Breast epithelium (tissue), 4 donors: ENCODE data around the gene AMOTL1. TPM values are rescaled to one million over a fixed set of nuclear protein-coding genes. Genes with fewer than 3 reads are reported as not detected.
A peak's percentile ranks its signal among the peaks of the same experiment; 100 is the strongest.

ENCODE experiments used
- DNase-seq, 2 donors: peaks; one replicate each; pipeline ENCODE4 v3.0.0-alpha.2; 2019; ENCODE audit warnings: low spot score in 2 of 2
- H3K27ac ChIP-seq, 2 donors: fragments of 200-600 bp; sonication (generic) in 1 of 2; one replicate each; pipeline ENCODE4 v1.5.1; 2016 to 2019; ENCODE audit warnings: mild to moderate bottlenecking in 1 of 2
- H3K27me3 ChIP-seq, 2 donors: fragments of 200-600 bp; sonication (generic) in 1 of 2; one replicate each; pipeline versions ENCODE4 v1.5.1 to v1.6.0; 2017 to 2019; ENCODE audit warnings: control low read depth in 1 of 2, mild to moderate bottlenecking in 1 of 2
- H3K36me3 ChIP-seq: fragments of 200-600 bp; one replicate; pipeline ENCODE4 v1.5.1; 2019
- H3K4me1 ChIP-seq, 2 donors: fragments of 200-600 bp; sonication (generic); one replicate each; pipeline ENCODE4 v1.5.1; 2016 to 2019; ENCODE audit warnings: control low read depth in 1 of 2
- H3K4me3 ChIP-seq, 3 donors: fragments of 200-600 bp; sonication (generic); 1 replicate in 2 of 3; 2 replicates in 1 of 3; pipeline ENCODE4 v1.5.1; 2016 to 2019; ENCODE audit warnings: mild to moderate bottlenecking in 3 of 3, moderate library complexity in 2 of 3
- H3K9me3 ChIP-seq, 2 donors: fragments of 200-600 bp; sonication (generic) in 1 of 2; one replicate each; pipeline ENCODE4 v1.5.1; 2016 to 2019; ENCODE audit warnings: control low read depth in 1 of 2
- CTCF ChIP-seq, 3 donors: fragments of 450-650 bp; IDR thresholded peaks; one replicate each; pipeline ENCODE4 v1.5.1; 2016 to 2017; ENCODE audit warnings: antibody characterized with exemption in 3 of 3, mild to moderate bottlenecking in 3 of 3, moderate library complexity in 3 of 3
- POLR2A ChIP-seq: fragments of 450-650 bp; IDR thresholded peaks from one replicate; pipeline ENCODE4 v1.6.1; 2016; ENCODE audit warnings: antibody characterized with exemption, mild to moderate bottlenecking, moderate library complexity
- POLR2AphosphoS5 ChIP-seq, 3 donors: sonication (generic); formaldehyde crosslinking; IDR thresholded peaks; one replicate each; pipeline ENCODE4 v1.6.1; 2017; ENCODE audit warnings: antibody characterized with exemption in 3 of 3
- intact Hi-C: fragments of 100-400 bp; cut with DNase I; formaldehyde crosslinking; loops from one replicate; pipeline ENCODE4 v1.15.1; 2023; ENCODE audit warnings: low total_unique reads
- total RNA-seq, 3 donors: library from RNA; depleted of rRNA; stranded (reverse); fragments of >200 nt; gene quantifications; one replicate each; pipeline ENCODE4 v1.1.0, GENCODE V29; 2016

Gene AMOTL1
- total RNA-seq, 3 donors from 2014 or later: 35.5 to 41.4 (median 39.0) TPM

- Histone ChIP-seq H3K36me3 (no peaks in the 10 kb centered on the region), H3K9me3 (no peaks in the 10 kb centered on the region), H3K27ac (no peak overlapping the region), H3K4me1 (peaks cover 0 to 2% of the 10 kb centered on the region in 2 donors), H3K27me3 (no peaks in the 10 kb centered on the region), H3K4me3 (no peak overlapping the region)
- TF ChIP-seq POLR2A (no peak), CTCF (IDR thresholded peaks at IDR 0.05) (no peak), POLR2AphosphoS5 (IDR thresholded peaks at IDR 0.05) (no peak)
- intact Hi-C loops: no loop called here
- DNase-seq: no peak
These were observed 13.7 kb downstream of the AMOTL1 start for GRCh38 chr11:94781837-94782236.

GRCh38 chr11:94782446-94782845 is 14.3 kb downstream of the AMOTL1 start:
- Histone ChIP-seq H3K9me3 (no peaks in the 10 kb centered on the region), H3K27me3 (no peaks in the 10 kb centered on the region), H3K36me3 (no peaks in the 10 kb centered on the region), H3K27ac (no peak overlapping the region), H3K4me3 (no peak overlapping the region), H3K4me1 (no peaks in the 10 kb centered on the region)
- intact Hi-C loops: no loop called here
- TF ChIP-seq CTCF (IDR thresholded peaks at IDR 0.05): no peak
- no peak for TF ChIP-seq POLR2A
- no peak for DNase-seq

- no peak for TF ChIP-seq POLR2A
- no peak for TF ChIP-seq POLR2AphosphoS5 (IDR thresholded peaks at IDR 0.05)
- TF ChIP-seq CTCF (IDR thresholded peaks at IDR 0.05): no peak
- Histone ChIP-seq H3K9me3 (no peaks in the 10 kb centered on the region), H3K4me3 (no peak overlapping the region), H3K27me3 (no peaks in the 10 kb centered on the region), H3K4me1 (no peaks in the 10 kb centered on the region), H3K36me3 (no peaks in the 10 kb centered on the region), H3K27ac (no peak overlapping the region)
- intact Hi-C loops: no loop called here
- DNase-seq: no peak
These were observed 16.7 kb downstream of the AMOTL1 start for GRCh38 chr11:94784884-94785283.

- Histone ChIP-seq H3K4me3 (no peak overlapping the region), H3K27me3 (no peaks in the 10 kb centered on the region), H3K27ac (peak overlapping the region in 1 of 2 donors; percentile 8), H3K4me1 (no peaks in the 10 kb centered on the region), H3K9me3 (no peaks in the 10 kb centered on the region), H3K36me3 (no peaks in the 10 kb centered on the region)
- intact Hi-C loops: no loop called here
- no peak for TF ChIP-seq CTCF (IDR thresholded peaks at IDR 0.05)
- TF ChIP-seq POLR2AphosphoS5 (IDR thresholded peaks at IDR 0.05): no peak
- TF ChIP-seq POLR2A: no peak
- DNase-seq: no peak
These were observed 17.4 kb downstream of the AMOTL1 start for GRCh38 chr11:94785509-94785908.

GRCh38 chr11:94786264-94787126 is 18.3 kb downstream of the AMOTL1 start:
- Histone ChIP-seq H3K9me3 (no peaks in the 10 kb centered on the region), H3K4me3 (no peak overlapping the region), H3K27ac (no peak overlapping the region), H3K4me1 (peaks cover 0 to 3% of the 10 kb centered on the region in 2 donors), H3K27me3 (no peaks in the 10 kb centered on the region), H3K36me3 (no peaks in the 10 kb centered on the region)
- TF ChIP-seq CTCF (IDR thresholded peaks at IDR 0.05) (peak in 2 of 3 donors; percentile 54 to 68), POLR2AphosphoS5 (IDR thresholded peaks at IDR 0.05) (no peak)
- intact Hi-C loops: no loop called here
- no peak for DNase-seq
